GM21529 (cell line): ENCODE results near the gene SLC6A9.

Experiments used
- ATAC-seq: cut with Tn5 transposase; IDR thresholded peaks from one replicate; pipeline ENCODE4 v1.9.1; 2021; ENCODE audit not compliant: unreplicated experiment

Gene SLC6A9

DNA sequence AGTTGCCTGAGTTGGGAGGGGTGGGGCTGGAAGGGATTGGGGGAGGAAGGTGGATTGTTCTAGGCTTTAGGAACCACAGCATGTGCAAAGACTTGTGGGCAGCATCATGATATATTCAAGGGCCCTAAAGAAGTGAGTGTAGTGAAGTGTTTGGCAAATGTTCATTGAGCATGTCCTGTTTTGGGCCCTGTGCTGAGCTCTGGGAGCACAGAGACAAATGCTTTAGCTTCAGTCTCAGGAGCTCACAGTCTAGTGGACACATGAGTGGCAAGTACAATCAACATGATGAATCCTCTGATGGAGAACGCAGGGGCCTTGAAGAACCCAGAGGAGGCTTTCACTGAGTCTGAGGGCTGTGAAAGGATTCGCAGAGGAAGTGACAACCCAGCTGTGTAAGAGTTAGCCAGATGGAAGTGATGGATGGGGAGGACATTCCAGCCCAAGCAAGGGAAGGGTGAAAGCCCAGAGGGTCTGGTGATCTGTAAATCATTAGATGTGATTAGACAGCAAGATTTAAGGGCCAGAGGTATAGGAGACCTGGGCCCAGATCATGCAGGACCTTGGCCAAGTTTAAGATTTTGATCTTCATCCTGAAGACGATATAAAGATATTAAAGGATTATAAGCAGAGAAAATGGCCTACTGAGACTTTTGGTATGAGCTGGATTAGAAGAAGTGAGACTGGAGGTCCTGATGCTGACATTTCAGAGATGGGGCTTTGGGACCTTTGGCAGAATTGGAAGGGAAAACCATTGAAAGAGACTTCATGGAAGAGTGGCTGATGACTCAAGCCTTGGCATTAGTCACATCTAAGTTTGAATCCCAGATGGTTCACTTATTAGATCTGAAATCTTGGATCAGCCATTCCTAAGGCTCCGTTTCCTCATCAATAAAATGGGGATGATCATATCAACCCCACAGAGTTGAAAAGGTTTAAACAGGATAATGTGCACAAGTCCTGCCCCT is 80.0 kb downstream of the SLC6A9 start:
- ATAC-seq: no peak

DNA sequence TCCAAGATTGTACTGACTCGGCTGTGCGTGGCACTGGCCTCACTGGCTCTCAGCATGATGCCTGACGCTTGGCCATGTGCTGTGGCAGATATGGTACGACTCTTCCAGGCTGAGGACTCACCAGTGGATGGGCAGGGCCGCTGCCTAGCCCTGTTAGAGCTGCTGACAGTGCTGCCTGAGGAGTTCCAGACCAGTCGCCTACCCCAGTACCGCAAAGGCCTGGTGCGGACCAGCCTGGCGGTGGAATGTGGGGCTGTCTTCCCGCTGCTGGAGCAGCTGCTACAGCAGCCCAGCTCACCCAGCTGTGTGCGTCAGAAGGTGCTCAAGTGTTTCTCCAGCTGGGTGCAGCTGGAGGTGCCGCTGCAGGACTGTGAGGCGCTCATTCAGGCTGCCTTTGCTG is 81.6 kb downstream of the SLC6A9 start:
- no peak for ATAC-seq

DNA sequence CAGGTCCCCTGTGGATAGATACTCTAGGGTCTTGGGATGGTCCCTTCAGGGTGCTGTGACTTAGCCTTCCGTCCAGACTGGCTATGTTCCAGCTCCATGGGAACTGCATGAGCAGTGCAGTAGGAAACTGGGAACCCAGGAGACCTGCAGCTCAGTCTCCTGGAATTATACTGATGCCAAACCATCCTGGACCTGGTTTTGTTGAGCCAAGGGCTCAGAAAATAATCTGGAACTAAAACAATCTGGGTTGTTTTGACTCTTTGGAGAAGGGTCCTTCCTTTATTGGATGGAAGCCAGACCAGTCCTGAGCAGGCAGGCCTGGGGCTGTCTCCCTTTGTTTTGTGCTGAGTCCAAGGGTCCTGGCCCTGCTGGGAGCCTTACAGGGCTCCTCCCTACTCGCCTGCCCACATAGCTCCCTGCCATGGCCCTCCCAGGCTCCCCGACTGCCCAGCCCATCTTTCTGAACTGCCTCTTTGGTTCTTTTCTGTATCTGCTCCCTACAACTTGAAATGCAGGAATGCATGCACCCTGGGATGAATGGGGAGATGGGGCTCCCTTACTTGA is 83.3 kb downstream of the SLC6A9 start:
- no peak for ATAC-seq

DNA sequence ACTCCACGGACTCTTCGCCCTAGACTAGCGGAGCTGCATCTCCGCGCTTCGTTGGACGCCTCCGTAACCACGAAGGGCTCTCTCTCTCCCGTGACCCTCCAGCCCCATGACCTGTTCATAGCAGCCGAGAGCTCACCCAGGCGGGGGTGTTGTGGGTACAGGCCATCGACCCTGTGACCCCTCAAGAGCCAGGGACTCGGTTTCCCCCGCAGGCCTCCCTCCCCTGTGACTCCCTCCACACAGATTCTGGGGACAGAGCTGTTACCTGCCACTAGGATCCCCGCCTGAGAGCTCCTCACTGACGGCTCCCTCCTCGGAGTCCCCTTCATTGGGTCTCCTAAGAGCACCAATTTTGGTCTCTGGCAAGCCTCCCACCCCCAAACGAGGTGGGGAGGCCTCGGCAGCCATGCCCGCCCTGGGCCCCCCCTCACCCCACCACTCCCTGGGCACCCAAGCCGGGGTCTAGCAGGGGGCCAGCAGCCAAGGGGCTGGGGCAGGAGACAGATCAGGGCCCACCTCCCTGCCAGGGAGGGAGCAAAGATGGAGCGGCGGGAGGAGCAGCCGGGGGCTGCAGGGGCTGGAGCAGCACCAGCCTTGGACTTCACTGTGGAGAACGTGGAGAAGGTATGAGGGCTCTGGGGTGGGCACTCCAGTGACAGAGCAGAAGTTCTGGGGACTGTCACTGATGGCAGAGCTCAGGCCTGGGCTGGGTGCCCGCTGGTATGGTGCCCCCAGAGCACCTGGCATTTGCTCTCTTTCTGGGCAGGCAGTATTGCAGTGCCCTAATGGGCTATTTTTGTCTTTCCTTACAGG is 84.0 kb downstream of the SLC6A9 start:
- no peak for ATAC-seq
